AG09309 (cell line): ENCODE measurements around the gene AOPEP.

ENCODE experiments used
- DNase-seq: peaks from one replicate; pipeline ENCODE4 v3.0.0-alpha.2; 2010; ENCODE audit warnings: low read depth
- H3K4me3 ChIP-seq: 2 replicates; pipeline ENCODE4 v1.5.1; 2011; ENCODE audit warnings: mild to moderate bottlenecking, low read depth, low read length, moderate library complexity; ENCODE audit not compliant: control insufficient read depth
- TF ChIP-seq, protein P1 (sequence below): IDR thresholded peaks from 2 replicates; pipeline ENCODE4 v1.5.1; 2011; ENCODE audit warnings: mild to moderate bottlenecking, low read depth, low read length, inconsistent platforms; ENCODE audit not compliant: insufficient read depth, control insufficient read depth; ENCODE audit errors: missing control alignments

The AOPEP gene

DNA sequence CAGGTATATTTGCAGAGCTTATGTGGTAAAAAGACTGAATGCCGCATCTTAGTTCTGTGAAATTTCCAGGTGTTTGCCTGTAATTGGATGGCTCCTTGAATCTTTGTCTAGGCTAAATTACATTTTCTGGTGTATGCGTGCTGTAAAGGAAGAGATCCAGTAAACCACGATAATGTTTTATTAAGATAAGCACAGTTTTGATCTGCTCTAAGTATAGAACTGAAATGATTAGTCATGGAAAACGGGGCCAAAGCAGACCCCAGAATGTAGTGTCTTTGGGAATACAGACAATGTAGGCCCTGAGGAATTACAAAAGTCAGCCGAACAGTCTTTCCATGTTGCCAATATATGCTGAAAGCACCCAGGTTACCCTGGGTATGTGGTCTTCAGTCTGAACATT, 333.7 kb downstream of the AOPEP start:
- TF ChIP-seq, protein P1, sequence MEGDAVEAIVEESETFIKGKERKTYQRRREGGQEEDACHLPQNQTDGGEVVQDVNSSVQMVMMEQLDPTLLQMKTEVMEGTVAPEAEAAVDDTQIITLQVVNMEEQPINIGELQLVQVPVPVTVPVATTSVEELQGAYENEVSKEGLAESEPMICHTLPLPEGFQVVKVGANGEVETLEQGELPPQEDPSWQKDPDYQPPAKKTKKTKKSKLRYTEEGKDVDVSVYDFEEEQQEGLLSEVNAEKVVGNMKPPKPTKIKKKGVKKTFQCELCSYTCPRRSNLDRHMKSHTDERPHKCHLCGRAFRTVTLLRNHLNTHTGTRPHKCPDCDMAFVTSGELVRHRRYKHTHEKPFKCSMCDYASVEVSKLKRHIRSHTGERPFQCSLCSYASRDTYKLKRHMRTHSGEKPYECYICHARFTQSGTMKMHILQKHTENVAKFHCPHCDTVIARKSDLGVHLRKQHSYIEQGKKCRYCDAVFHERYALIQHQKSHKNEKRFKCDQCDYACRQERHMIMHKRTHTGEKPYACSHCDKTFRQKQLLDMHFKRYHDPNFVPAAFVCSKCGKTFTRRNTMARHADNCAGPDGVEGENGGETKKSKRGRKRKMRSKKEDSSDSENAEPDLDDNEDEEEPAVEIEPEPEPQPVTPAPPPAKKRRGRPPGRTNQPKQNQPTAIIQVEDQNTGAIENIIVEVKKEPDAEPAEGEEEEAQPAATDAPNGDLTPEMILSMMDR, result no peak
- DNase-seq, result no peak
- H3K4me3 ChIP-seq, result no peak overlapping the region

DNA sequence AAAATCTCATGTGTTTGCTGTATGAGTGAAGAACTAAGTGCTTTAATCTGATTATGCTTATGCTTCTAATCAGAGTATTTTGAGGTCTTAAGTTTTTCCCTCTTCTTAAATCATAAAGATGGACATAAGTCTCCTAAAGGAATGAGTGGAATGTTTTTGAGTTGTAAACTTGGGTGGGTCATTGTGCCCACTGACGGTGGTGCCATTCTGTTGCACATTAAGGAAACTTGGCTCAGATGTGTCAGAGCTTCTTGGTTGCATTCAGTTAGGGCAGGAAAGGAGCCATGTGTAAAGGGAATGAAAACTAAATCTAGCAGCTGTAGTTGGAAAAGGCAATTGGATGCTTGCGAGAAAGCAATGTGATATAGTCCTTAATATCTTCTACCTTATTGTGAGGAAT, 334.4 kb downstream of the AOPEP start:
- TF ChIP-seq, protein P1, result no peak
- no peak overlapping the region for H3K4me3 ChIP-seq

DNA sequence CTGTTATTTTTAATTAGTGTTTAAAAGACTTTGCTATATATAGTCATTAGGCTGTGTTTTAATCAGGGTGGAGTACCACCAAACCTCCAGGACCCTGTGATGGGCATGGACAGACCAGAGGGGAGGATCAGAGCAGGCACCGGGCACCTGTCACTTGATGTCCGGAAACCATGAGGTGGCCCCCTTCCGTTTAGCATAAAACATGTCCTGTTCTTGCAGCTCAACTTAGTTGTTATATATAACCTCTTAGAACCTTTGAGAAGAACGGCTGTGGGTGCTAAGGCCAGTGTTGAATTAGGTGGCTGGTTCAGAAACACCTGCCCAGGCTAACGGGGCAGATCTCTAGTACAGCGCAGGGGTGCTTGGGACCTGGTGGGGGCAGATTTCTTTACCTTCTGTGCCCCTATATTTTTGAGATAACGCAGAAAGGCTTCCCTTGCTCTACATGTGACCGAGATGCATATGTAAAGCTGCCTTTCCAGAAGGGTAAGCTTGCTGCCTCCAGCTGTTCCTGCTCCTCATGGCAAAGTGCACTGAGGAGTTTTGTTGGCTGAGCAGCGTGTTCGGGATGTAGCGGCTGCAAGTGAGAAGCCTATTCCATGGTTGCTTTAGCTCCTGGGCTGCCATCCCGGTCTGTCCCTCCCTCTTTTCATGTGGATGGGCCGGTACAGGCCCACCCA, 335.6 kb downstream of the AOPEP start:
- TF ChIP-seq, protein P1, result no peak
- DNase-seq, result no peak
- no peak overlapping the region for H3K4me3 ChIP-seq

More for the DNA sequence above, 334.4 kb downstream of the AOPEP start:
- no peak for DNase-seq

DNA sequence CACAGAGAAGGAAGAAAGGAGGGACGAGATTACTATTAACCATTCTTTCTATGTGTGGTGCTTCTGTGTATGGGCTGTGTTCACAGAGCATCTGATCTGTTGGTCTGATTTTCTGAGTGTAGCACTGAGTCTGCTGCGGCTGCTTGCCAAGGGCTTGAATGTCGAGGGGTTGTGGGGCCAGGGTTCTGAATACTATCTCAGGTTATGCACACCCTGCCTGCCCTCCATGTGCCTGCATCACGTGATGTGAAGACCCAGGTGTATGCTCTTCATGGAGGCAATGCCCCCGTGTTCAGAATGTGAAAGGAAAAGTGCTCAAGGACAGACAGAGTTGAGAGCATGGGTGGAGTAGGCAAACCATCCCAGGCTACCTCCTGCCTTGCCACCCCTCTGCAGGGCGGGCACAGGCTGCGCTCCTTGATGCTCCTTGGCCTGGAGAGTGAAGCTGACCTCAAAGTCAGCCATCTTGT, 336.1 kb downstream of the AOPEP start:
- DNase-seq, result no peak
- no peak overlapping the region for H3K4me3 ChIP-seq
- TF ChIP-seq, protein P1, result no peak

DNA sequence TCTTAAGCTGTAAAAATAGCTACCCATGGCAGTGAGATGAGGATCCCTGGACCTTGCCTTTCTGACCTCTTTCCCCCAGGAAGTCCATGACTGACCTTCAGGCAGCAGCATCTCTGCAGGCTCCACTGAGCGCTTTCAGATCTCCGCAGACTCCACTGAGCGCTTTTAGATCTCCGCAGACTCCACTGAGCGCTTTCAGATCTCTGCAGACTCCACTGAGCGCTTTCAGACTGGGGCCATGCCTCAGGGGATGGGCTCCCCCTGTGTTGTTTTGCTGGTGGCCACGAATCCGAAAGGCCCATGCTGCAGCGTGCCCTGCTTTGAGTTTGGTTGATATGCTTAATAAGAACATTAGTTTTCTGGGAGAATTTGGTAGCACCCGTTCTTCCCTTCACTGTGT, 336.8 kb downstream of the AOPEP start:
- DNase-seq, result no peak
- H3K4me3 ChIP-seq, result no peak overlapping the region
- TF ChIP-seq, protein P1, result no peak

DNA sequence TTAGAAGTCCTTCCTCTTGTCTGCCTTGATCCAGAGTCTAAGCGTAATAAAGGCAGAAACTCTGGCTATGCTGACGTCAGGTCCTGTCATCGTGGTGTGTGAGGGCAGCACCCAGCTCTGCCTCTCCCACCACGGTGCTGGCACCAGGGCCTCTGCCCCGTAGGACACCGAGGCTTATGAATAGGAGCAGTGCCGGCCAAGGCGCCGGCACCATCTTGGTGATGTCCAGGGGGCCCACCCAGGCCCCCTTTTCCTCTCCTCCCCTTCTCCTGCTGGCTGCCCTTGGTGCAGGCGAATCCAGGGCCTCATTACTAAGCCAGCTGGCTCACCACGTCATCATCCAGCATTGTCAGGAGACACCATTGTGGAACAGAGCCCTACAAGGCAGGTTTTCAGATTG, 338.7 kb downstream of the AOPEP start:
- TF ChIP-seq, protein P1, result no peak
- no peak overlapping the region for H3K4me3 ChIP-seq
- no peak for DNase-seq
